Activated naive CD8-positive, alpha-beta T cell treated with anti-CD3 and anti-CD28 coated beads for 36 hours (primary cell): ENCODE results near the gene KCP. TPM values are rescaled to one million over a fixed set of nuclear protein-coding genes. Genes with fewer than 3 reads are reported as not detected.

Source experiments
- DNase-seq: peaks from one replicate; pipeline ENCODE4 v3.0.0; 2021
- H3K27ac Mint-ChIP-seq: one replicate; pipeline ENCODE4 v1.8.0; 2022; ENCODE audit warnings: mild to moderate bottlenecking, moderate library complexity, mixed read lengths
- H3K27me3 Mint-ChIP-seq: one replicate; pipeline ENCODE4 v1.8.0; 2022; ENCODE audit warnings: mild to moderate bottlenecking, mixed read lengths
- H3K36me3 Mint-ChIP-seq: one replicate; pipeline ENCODE4 v1.8.0; 2021; ENCODE audit warnings: mild to moderate bottlenecking, mixed read lengths
- H3K4me1 Mint-ChIP-seq: one replicate; pipeline ENCODE4 v1.8.0; 2021; ENCODE audit warnings: mixed read lengths
- H3K4me3 Mint-ChIP-seq: one replicate; pipeline ENCODE4 v1.8.0; 2022; ENCODE audit warnings: mild to moderate bottlenecking, moderate library complexity, mixed read lengths
- H3K9me3 Mint-ChIP-seq: one replicate; pipeline ENCODE4 v1.8.0; 2022; ENCODE audit warnings: mixed read lengths
- total RNA-seq, 2 experiments: library from RNA; stranded (reverse); gene quantifications; one replicate each; pipeline ENCODE4 v1.2.3, GENCODE V29; 2021

Gene KCP
- total RNA-seq, 2 experiments from 2014 or later, result 0.10 to 0.14 TPM

DNA sequence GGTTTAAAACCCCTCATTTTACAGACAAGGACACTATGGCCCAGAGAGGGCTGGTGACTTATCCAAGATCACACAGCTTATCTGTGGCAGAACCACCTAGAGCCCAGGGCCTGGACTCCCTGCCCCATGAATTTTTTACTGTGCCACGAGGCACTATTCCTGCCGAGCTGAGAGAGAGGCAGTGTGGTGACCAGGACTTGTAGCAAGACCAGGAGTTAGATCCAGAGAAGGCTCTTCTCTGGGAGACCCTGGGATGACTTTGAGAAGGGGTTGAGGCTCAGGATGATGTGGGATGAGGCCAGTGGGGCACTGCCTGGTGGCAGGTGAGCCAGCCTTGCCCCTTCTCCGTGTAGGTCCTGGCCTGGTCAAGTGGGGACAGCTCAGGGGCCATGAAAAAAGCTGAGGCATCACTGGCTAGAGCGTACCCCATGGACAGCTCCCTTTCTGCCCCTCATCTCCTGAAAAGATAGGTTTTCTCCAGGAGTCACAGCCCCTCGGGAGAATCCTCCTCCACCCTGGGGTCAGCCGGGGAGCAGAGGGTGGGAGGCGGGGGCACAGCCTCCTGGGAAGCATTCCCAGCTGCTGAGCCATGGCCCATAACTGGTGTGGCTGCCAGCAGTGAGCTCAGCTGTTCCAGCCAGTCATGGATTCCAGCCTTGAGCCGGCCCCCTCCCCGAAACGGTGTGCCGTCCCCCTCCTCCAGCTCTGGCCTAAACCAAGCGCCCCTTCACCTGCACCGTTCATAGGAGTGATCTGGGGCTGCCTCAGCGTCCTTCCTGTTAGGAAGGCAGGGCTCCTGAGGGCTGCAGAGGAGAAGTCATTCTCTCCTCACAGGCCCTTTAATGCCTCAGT, 74.5 kb downstream of the KCP start:
- Mint-ChIP-seq H3K4me1 (peaks cover 4% of the 10 kb centered on the region), H3K4me3 (no peak overlapping the region), H3K27me3 (peaks cover 8% of the 10 kb centered on the region), H3K27ac (no peak overlapping the region), H3K36me3 (no peaks in the 10 kb centered on the region), H3K9me3 (no peaks in the 10 kb centered on the region)
- no peak for DNase-seq

DNA sequence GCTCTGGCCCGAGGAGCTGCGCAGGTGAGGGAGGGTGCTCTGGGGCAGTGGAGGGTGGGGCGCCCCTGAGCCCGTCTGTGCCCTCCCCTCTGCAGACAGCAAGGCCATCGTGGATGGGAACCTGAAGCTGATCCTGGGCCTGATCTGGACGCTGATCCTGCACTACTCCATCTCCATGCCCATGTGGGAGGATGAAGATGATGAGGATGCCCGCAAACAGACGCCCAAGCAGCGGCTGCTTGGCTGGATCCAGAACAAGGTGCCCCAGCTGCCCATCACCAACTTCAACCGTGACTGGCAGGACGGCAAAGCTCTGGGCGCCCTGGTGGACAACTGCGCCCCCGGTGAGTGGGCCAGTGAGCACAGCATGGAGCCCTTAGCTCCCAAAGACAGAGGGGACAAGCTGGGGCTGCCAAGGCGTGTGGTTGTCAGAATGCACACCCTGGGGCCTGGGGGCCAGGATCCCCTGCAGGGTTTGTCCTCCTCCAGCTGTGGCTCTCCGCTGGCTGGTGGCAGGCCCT, 75.2 kb downstream of the KCP start:
- DNase-seq, result no peak
- Mint-ChIP-seq H3K9me3 (no peaks in the 10 kb centered on the region), H3K4me1 (peaks cover 9% of the 10 kb centered on the region), H3K36me3 (no peaks in the 10 kb centered on the region), H3K27ac (no peak overlapping the region), H3K27me3 (peaks cover 16% of the 10 kb centered on the region), H3K4me3 (no peak overlapping the region)

DNA sequence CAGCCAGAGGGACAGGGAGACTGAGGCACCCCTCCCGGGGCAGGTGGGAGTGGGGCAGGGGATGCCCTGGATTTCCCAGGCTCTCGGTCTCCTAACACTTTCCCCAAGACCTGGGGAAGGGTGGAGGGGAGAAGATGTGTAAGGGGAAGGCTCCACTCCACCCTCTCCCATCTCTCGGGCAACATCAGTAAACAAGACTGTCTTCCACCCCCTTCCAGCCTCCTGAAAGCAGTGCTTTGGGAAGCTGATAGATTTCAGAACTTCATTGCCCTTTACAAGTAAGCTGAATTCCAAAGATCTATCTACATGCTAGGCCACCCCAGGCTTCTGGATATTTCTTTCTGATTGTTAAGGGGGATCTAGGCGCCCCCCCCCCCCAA, 76.6 kb downstream of the KCP start:
- Mint-ChIP-seq H3K9me3 (no peaks in the 10 kb centered on the region), H3K27ac (no peak overlapping the region), H3K27me3 (peaks cover 27% of the 10 kb centered on the region), H3K4me3 (no peak overlapping the region), H3K36me3 (no peaks in the 10 kb centered on the region), H3K4me1 (peaks cover 12% of the 10 kb centered on the region)
- no peak for DNase-seq

DNA sequence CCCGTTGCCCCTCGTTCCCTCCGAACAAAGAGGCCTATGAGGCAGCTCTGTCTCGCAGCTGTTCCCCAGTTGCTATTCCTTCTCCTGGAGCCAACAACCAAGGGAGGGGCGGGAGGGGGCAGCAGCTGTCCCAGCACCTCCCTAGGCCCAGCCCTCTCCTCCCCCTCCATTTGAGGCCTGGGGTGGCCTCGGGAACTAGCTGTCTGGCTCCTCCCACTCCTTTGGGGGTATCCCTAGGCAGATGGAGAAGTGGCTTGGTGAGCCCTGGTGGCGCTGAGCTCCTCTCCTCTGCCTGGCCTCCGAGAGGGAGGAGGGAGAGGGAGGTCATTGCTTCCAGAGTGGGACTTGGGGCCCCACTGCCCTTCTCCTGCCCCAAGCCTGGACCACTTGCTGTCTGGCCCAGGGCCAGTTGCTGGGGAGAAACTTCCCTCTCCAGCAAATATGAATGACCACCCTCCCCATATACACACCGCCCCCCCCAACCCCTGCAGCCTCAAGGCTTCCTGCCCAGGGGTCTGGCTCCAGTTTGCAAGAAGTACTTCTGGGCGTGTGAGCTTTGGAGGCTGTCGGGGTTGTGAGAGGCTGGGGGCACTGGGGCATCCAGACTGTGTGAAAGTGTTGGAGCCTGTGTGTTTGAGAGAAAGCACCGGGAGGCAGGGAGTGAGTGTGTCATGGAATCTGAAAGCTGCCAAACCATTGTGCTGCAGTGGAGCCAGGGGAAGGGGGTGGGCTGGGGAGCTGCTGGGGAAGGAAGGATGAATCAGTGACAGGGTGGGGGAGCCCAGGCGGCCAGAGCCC, 77.2 kb downstream of the KCP start:
- Mint-ChIP-seq H3K9me3 (no peaks in the 10 kb centered on the region), H3K27ac (no peak overlapping the region), H3K27me3 (peaks cover 32% of the 10 kb centered on the region), H3K36me3 (no peaks in the 10 kb centered on the region), H3K4me3 (no peak overlapping the region), H3K4me1 (peaks cover 12% of the 10 kb centered on the region)
- DNase-seq, result no peak

DNA sequence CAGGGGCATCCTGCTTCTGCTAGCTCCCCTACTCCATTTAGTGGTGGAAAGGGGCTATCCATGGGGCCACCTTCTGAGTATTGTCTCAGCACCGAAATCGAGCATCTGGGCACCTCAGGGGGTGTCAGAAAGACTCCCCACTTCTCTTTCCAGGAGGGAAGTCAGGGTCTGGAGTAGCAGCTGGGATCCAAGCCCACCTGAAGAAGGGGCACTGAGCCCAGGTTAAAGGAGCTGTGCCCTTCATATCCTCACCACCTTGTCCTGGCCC, 77.7 kb downstream of the KCP start:
- H3K27ac Mint-ChIP-seq, result no peak overlapping the region
- H3K27me3 Mint-ChIP-seq, result peaks cover 37% of the 10 kb centered on the region
- peaks cover 12% of the 10 kb centered on the region for H3K4me1 Mint-ChIP-seq
- H3K9me3 Mint-ChIP-seq, result no peaks in the 10 kb centered on the region
- no peak overlapping the region for H3K4me3 Mint-ChIP-seq
- H3K36me3 Mint-ChIP-seq, result no peaks in the 10 kb centered on the region
- no peak for DNase-seq

DNA sequence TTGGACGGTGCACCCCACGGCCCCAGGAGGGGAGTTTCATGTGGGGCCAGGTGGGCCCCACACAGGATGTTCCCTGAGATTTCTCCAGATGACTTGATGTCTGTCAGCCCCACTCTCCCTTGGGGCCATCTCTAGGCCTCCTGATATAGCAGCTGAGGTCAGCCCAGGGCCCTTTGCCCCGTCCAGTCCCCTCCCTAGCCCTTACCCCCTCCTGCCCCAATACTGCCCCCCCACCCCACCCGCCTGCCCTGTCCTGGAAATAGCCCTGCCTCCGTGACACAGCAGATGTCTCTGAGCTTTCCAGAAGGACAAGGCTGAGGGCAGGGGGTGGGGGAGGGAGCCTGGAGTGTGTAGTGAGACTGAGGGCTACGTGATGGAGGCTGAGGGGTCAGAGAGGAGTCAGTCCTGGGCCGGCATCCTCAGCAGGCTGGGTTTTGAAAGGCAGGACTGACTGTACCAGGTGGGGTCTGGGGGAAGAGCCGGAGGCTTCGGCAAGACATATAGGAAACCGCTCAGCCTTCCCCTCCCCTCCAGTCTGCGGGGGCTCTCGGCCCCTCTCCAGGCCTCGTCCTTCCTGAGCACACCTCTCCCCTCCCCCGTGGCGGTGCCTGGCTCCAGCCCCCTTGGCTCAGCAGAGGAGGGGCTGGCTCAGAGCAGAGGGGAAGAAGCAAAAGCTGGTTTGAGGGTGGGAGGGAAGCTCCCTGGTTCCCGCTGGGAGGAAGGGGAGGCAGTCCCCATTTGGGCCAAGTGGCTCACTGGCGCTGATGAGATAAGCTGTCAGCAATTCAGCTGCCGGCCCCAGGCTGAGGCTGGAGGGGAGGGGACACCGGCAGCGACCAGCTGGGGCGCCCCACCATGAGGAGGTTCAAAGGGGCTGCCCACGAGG, 78.3 kb downstream of the KCP start:
- Mint-ChIP-seq H3K4me1 (peaks cover 12% of the 10 kb centered on the region), H3K4me3 (no peak overlapping the region), H3K27ac (no peak overlapping the region), H3K27me3 (peaks cover 37% of the 10 kb centered on the region), H3K9me3 (no peaks in the 10 kb centered on the region), H3K36me3 (no peaks in the 10 kb centered on the region)
- no peak for DNase-seq

DNA sequence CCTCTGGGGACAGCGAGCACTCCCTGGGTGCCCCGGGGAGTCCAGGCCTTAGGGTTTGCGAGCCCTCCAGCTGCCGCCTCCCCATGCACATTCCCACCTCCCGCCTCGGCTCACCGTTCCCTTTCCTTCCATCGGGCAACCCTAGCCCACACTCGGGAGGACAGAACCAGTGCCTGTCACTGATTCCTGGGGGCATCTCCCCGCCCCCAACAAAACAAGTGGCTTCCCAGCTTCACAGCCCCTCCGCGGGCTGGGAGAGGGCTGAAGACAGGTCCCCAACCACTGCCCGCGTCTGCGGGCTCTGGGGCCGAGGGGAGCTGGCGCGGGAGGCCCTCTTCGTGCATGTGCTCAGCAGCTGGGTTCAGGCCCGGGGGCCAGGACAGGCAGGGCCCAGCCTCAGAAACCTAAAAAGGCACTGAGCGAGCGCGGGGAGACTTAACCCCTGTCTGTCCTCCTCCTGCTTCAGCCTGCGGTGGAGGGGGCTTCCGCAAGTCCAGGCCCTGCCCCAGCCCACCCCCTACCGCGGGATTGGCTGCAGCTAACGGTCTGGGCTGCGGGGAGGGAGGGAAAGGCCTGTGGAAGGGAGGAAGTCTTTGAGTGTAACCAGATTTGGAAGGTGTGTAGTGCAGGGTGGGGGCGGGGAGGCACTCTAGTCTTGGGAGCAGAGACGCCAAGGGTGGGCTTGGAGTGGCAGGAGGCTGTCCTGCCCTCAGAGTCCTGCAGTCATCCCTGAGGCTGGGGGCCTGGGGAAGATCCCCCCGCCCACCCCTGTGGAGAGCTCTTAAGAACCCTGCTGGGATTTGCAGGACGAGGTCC, 79.1 kb downstream of the KCP start:
- Mint-ChIP-seq H3K27ac (no peak overlapping the region), H3K4me3 (peak overlapping the region; percentile 29), H3K27me3 (peaks cover 45% of the 10 kb centered on the region), H3K9me3 (no peaks in the 10 kb centered on the region), H3K36me3 (no peaks in the 10 kb centered on the region), H3K4me1 (peaks cover 12% of the 10 kb centered on the region)
- DNase-seq, result no peak

DNA sequence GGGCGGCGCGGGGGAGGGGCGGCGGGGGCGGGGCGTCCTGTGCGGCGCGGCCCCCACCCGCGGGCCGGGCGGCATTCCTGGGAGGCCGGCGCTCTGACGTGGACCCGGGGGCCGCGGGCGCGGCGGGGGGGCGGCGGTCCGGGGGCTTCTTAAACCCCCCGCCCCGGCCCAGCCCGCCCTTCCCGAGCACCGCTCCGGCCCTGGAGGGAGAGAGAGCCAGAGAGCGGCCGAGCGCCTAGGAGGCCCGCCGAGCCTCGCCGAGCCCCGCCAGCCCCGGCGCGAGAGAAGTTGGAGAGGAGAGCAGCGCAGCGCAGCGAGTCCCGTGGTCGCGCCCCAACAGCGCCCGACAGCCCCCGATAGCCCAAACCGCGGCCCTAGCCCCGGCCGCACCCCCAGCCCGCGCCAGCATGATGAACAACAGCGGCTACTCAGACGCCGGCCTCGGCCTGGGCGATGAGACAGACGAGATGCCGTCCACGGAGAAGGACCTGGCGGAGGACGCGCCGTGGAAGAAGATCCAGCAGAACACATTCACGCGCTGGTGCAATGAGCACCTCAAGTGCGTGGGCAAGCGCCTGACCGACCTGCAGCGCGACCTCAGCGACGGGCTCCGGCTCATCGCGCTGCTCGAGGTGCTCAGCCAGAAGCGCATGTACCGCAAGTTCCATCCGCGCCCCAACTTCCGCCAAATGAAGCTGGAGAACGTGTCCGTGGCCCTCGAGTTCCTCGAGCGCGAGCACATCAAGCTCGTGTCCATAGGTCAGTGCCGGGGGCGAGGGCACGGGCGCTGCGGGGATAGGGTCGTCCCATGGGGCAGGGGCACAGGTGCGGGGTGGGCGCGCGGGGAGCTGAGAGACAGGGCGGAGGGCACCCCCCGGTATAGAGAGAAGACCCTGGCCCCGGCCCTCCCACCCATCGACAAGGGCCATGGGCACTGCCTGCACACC, 80.0 kb downstream of the KCP start, which contains the start of gene FLNC:
Gene FLNC, plus strand, starts transcription at position 176 of the 947 bp plus-strand sequence. Its CDS starts 232 bp downstream, at position 408.
- no peak within 1 kb of the TSS for H3K27ac Mint-ChIP-seq
- H3K9me3 Mint-ChIP-seq, result no peaks in the 10 kb centered on the region
- H3K4me1 Mint-ChIP-seq, result peaks cover 12% of the 10 kb centered on the region
- peak within 1 kb of the TSS; percentile 37 for H3K4me3 Mint-ChIP-seq
- peaks cover 52% of the 10 kb centered on the region for H3K27me3 Mint-ChIP-seq
- H3K36me3 Mint-ChIP-seq, result no peaks in the 10 kb centered on the region
- peak; percentile 39 for DNase-seq

DNA sequence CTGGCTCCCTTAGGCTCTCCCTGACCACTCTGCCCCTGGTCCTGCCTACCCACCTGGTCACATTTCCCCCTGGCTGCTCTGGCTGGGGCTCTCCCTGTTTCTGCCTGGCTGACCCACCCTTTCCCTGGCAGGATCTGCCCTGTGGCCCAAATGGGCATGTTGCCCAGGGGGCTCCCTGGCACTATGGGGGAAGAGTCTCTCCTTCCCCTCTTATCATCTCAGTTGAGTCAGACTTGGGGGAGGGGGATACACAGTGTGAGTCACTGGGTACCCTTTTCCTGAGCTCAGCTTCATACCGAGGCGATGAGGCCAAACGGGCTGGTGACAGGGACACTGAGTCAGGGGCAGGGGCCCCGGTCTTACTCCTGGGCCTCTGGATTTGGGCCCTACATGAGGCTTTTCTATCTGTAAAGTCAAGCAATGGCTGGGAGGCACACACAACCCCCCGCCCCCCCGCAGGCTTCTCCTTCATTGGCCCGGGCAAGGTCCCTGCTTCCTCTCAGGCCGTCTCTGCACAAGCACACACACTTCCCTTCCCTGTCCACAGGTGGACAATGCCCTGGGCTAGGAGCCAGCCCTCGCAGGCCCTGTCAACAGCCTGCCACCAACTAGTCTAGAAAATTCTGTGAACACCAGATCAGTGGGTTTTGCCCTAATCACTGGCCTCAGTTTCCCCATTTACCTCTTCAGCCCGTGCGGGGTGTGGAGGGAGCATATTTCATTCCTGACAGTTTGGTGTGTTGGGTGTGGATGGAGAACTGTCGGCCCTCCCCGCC, 80.9 kb downstream of the KCP start:
- H3K27me3 Mint-ChIP-seq, result peaks cover 52% of the 10 kb centered on the region
- no peaks in the 10 kb centered on the region for H3K36me3 Mint-ChIP-seq
- no peaks in the 10 kb centered on the region for H3K9me3 Mint-ChIP-seq
- H3K4me3 Mint-ChIP-seq, result peak overlapping the region; percentile 34
- H3K4me1 Mint-ChIP-seq, result peaks cover 12% of the 10 kb centered on the region
- DNase-seq, result no peak
- H3K27ac Mint-ChIP-seq, result no peak overlapping the region

DNA sequence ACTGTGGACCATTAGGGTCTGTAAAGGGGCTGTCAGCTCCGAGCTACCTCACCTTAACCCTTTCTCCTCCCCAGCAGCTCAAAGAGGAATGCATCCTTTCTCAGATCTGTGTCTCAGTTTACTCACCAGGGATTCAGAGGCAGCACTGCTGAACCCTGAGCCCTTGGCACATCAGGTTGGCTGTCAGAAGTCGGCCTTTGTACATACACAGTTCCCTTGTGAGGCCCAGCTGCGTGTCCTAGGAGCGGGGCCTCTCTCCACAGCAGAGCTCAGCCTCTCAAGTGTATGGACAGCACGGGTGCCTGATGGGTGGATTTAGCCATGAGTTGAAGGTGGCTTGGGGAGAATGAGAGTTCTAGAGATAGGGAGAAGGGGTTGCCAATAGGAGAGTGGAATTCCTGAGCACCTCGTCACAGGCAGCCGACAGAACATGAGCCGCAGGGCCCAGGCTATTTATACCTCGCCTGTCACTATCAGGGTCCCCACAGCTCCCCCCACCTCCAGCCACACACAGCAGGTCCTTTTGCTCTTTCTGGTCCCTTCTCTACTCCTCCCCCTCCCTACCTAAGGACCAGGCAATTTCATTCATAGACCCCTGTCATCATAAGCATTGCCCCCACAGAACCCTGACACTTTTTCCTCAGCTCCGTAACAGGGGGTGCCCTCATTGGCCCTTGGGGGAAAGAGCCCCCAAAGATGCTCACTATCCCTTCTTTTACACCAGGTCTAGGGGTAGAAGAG, 82.4 kb downstream of the KCP start:
- Mint-ChIP-seq H3K9me3 (no peaks in the 10 kb centered on the region), H3K27me3 (peaks cover 52% of the 10 kb centered on the region), H3K36me3 (no peaks in the 10 kb centered on the region), H3K27ac (no peak overlapping the region), H3K4me3 (no peak overlapping the region), H3K4me1 (peaks cover 12% of the 10 kb centered on the region)
- DNase-seq, result no peak

DNA sequence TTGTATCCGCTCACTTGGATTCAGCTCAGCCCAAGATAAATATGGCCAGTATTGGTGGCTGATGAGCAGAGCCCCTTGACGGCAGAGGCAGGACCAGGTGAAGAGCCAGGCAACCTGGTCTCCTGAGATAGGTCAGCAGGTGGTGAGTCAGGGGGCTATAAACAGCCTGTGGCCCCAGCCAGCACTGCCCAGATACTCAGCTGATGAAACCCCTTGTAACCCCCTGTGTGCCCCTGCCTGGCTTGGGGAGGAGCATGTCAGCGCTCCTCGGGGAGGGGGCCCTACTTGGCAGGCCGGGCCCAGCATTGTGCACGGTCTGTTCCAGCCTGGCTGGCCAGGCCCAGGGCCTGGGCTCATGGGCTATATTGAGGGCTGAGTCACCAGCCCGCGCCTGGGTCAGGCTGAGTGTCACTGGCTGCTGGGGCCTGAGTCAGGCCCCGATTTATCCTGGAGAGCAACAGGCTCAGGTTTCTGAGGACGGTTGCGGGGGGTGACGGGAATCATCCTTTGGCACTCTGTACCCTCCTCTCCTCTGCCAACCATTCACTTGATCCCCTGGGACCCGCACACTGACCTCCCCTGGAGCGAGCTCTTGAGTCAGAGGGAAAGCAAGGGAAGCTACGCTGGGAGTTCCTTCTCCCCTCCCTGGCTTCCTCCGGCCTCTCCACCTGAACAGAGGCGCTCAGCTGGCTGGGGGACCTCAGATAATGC, 83.1 kb downstream of the KCP start:
- no peak for DNase-seq
- H3K27me3 Mint-ChIP-seq, result peaks cover 52% of the 10 kb centered on the region
- no peak overlapping the region for H3K4me3 Mint-ChIP-seq
- no peaks in the 10 kb centered on the region for H3K9me3 Mint-ChIP-seq
- peaks cover 12% of the 10 kb centered on the region for H3K4me1 Mint-ChIP-seq
- H3K27ac Mint-ChIP-seq, result no peak overlapping the region
- no peaks in the 10 kb centered on the region for H3K36me3 Mint-ChIP-seq

DNA sequence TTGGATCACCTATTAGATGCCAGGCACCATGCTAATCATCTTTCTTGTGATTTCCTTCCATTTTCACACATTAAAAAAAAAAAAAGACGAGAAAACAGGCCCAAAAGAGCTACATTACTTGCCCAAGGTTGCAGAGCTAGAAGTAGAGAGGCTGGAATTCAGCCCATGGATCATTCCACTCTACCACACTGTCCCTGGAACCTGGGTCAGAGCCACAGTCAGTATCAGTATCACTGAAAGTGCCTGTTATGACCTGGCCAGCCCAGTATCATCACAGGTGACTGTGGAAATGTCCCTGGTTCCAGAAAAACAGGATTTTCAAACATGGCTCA, 83.6 kb downstream of the KCP start:
- DNase-seq, result no peak
- H3K4me3 Mint-ChIP-seq, result no peak overlapping the region
- H3K4me1 Mint-ChIP-seq, result peaks cover 12% of the 10 kb centered on the region
- no peaks in the 10 kb centered on the region for H3K9me3 Mint-ChIP-seq
- H3K27ac Mint-ChIP-seq, result no peak overlapping the region
- H3K27me3 Mint-ChIP-seq, result peaks cover 52% of the 10 kb centered on the region
- no peaks in the 10 kb centered on the region for H3K36me3 Mint-ChIP-seq
